ENCODE data around the gene LRFN4. TPM values are rescaled to one million over a fixed set of nuclear protein-coding genes. Genes with fewer than 3 reads are reported as not detected.

Gene LRFN4
- total RNA-seq, 1 experiment from 2014 or later, result 66.7 TPM

DNA sequence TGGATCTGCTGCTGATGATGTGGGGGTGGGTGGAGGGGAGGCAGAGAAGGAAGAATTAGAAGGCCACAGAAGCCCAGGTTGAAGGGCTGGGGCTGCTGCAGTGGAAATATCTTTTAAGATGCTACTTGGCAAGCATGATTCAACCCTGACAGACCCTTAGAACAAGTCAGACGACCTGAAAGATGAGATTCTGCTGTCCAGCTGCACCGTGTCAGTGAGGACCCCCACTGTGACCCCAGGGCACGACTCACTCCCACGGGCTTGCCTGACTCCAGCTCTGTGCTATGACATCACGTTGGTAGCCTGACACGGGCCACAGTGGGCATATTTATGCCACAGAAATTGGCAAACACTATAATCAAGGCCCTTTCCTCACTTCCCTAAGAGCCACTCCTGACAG is 36.0 kb downstream of the LRFN4 start:
- H3K4me3 Mint-ChIP-seq, result no peak overlapping the region
- no peak overlapping the region for H2BK15ac ChIP-seq (ENCODE audit: low read depth, low read length)
- H3K9ac ChIP-seq (ENCODE audit: extremely low read depth, insufficient read length, low read length), result no peak overlapping the region
- no peaks in the 10 kb centered on the region for H4K20me1 ChIP-seq (ENCODE audit: control insufficient read depth, insufficient read depth, insufficient read length)
- no peak overlapping the region for H3K27ac ChIP-seq (ENCODE audit: insufficient read length, low read depth, low read length)
- H3K27ac Mint-ChIP-seq, result peak overlapping the region in 2 of 3 experiments; percentile 35 to 65; a peak in 3 of 7 replicates
- peaks cover 36 to 54% of the 10 kb centered on the region in 2 experiments for H3K4me1 Mint-ChIP-seq
- H3K14ac ChIP-seq (ENCODE audit: insufficient read depth, low read length), result no peak overlapping the region; the same call in 1 of the 2 replicates
- WGBS (ENCODE audit: extremely low coverage, insufficient read length, low lambda C conversion rate), result no CpG with 5 or more reads among the region's 6 CpGs
- H2BK5ac ChIP-seq (ENCODE audit: insufficient read length, low read length), result no peak overlapping the region
- no peaks in the 10 kb centered on the region for H3K79me2 ChIP-seq (ENCODE audit: insufficient read depth, low read length)
- no peak overlapping the region for H4K5ac ChIP-seq (ENCODE audit: insufficient read length, low read depth, low read length)
- H3K79me1 ChIP-seq (ENCODE audit: insufficient read depth, low read depth, low read length, poor library complexity, severe bottlenecking), result no peaks in the 10 kb centered on the region
- H3K9me3 Mint-ChIP-seq, result no peaks in the 10 kb centered on the region; a peak in 2 of 5 replicates
- H3K23ac ChIP-seq (ENCODE audit: insufficient read length, low read depth, low read length), result no peak overlapping the region
- no peak overlapping the region for H3K56ac ChIP-seq (ENCODE audit: insufficient read length, low read depth, low read length)
- H3K27me3 Mint-ChIP-seq (ENCODE audit: low read depth), result no peaks in the 10 kb centered on the region
- H3T11ph ChIP-seq (ENCODE audit: low read length), result no peak overlapping the region
- no peaks in the 10 kb centered on the region for H3K27me3 ChIP-seq (ENCODE audit: insufficient read depth, low read length)
- no peak overlapping the region for H2BK12ac ChIP-seq (ENCODE audit: insufficient read length, low read depth, low read length)
- no peak overlapping the region for H2AK5ac ChIP-seq (ENCODE audit: insufficient read length, low read length)
- peaks cover 5% of the 10 kb centered on the region; the same call in 1 of the 2 replicates for H3K4me1 ChIP-seq (ENCODE audit: insufficient read depth, low read length)
- no peaks in the 10 kb centered on the region for H3K9me3 ChIP-seq (ENCODE audit: control insufficient read depth, low read depth, low read length)
- H4K8ac ChIP-seq (replicated peaks; ENCODE audit: insufficient read length, low read depth, low read length), result no peak overlapping the region
- no peak overlapping the region for H3K18ac ChIP-seq (ENCODE audit: insufficient read length, low read depth, low read length)
- no peak overlapping the region for H2BK120ac ChIP-seq (ENCODE audit: low read depth, low read length, poor library complexity, severe bottlenecking)
- H3K4ac ChIP-seq (ENCODE audit: low read depth, low read length), result no peak overlapping the region
- H3K23me2 ChIP-seq (ENCODE audit: insufficient read length, low read depth, low read length, poor library complexity, severe bottlenecking), result no peaks in the 10 kb centered on the region
- no peak overlapping the region for H4K91ac ChIP-seq (ENCODE audit: insufficient read length, low read depth, low read length)
- H3K4me2 ChIP-seq (ENCODE audit: insufficient read depth, insufficient read length, low read length), result no peak overlapping the region
- TF ChIP-seq, protein P1, sequence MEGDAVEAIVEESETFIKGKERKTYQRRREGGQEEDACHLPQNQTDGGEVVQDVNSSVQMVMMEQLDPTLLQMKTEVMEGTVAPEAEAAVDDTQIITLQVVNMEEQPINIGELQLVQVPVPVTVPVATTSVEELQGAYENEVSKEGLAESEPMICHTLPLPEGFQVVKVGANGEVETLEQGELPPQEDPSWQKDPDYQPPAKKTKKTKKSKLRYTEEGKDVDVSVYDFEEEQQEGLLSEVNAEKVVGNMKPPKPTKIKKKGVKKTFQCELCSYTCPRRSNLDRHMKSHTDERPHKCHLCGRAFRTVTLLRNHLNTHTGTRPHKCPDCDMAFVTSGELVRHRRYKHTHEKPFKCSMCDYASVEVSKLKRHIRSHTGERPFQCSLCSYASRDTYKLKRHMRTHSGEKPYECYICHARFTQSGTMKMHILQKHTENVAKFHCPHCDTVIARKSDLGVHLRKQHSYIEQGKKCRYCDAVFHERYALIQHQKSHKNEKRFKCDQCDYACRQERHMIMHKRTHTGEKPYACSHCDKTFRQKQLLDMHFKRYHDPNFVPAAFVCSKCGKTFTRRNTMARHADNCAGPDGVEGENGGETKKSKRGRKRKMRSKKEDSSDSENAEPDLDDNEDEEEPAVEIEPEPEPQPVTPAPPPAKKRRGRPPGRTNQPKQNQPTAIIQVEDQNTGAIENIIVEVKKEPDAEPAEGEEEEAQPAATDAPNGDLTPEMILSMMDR (conservative IDR thresholded peaks at IDR 0.05), result no peak
- H3K36me3 Mint-ChIP-seq (ENCODE audit: insufficient read depth in 1 of 3, low read depth in 3 of 3), result peaks cover 0 to 5% (median 0%) of the 10 kb centered on the region in 3 experiments; a peak in 1 of 7 replicates
- H2AFZ ChIP-seq (ENCODE audit: low read length), result no peak overlapping the region
- no peak overlapping the region for H2BK20ac ChIP-seq (ENCODE audit: low read depth, low read length, poor library complexity, severe bottlenecking)
- no peak for DNase-seq

Measured in H9 (cell line).